ENCODE measurements around the gene COL1A1. TPM values are rescaled to one million over a fixed set of nuclear protein-coding genes. Genes with fewer than 3 reads are reported as not detected.

COL1A1 gene
- total RNA-seq, 4 donors from 2014 or later: 11.3 to 287 (median 31.9) TPM

DNA sequence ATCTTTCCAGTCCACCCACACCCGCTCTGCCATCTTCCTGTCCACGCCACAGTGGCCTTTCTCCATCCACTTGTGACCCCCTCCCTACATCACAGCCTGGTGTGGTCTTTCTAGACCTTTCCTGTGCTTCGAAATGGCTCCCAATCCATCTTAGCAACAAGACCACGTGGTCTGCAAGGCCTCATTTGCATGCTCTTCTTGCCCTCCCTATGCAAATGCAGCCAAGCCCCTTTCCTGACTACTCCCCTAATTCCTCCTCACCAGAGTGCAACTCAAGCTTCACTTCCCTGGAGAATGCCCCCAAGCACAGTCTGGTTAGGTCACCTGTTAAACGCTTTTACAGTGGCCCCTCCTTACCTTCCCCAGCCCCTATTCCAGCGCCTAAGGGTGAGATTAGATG lies 57.1 kb downstream of the COL1A1 start:
- Histone ChIP-seq H3K4me1 (peaks cover 5 to 62% (median 40%) of the 10 kb centered on the region in 4 donors), H3K27me3 (no peaks in the 10 kb centered on the region), H3K36me3 (peaks cover 0 to 59% (median 0%) of the 10 kb centered on the region in 3 donors), H3K27ac (peak overlapping the region in 1 of 4 donors; percentile 99), H3K9me3 (no peaks in the 10 kb centered on the region), H3K4me3 (no peak overlapping the region)
- DNase-seq: no peak
- TF ChIP-seq, protein P1, sequence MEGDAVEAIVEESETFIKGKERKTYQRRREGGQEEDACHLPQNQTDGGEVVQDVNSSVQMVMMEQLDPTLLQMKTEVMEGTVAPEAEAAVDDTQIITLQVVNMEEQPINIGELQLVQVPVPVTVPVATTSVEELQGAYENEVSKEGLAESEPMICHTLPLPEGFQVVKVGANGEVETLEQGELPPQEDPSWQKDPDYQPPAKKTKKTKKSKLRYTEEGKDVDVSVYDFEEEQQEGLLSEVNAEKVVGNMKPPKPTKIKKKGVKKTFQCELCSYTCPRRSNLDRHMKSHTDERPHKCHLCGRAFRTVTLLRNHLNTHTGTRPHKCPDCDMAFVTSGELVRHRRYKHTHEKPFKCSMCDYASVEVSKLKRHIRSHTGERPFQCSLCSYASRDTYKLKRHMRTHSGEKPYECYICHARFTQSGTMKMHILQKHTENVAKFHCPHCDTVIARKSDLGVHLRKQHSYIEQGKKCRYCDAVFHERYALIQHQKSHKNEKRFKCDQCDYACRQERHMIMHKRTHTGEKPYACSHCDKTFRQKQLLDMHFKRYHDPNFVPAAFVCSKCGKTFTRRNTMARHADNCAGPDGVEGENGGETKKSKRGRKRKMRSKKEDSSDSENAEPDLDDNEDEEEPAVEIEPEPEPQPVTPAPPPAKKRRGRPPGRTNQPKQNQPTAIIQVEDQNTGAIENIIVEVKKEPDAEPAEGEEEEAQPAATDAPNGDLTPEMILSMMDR (IDR thresholded peaks at IDR 0.05): no peak
- TF ChIP-seq POLR2A (IDR thresholded peaks at IDR 0.05): no peak

DNA sequence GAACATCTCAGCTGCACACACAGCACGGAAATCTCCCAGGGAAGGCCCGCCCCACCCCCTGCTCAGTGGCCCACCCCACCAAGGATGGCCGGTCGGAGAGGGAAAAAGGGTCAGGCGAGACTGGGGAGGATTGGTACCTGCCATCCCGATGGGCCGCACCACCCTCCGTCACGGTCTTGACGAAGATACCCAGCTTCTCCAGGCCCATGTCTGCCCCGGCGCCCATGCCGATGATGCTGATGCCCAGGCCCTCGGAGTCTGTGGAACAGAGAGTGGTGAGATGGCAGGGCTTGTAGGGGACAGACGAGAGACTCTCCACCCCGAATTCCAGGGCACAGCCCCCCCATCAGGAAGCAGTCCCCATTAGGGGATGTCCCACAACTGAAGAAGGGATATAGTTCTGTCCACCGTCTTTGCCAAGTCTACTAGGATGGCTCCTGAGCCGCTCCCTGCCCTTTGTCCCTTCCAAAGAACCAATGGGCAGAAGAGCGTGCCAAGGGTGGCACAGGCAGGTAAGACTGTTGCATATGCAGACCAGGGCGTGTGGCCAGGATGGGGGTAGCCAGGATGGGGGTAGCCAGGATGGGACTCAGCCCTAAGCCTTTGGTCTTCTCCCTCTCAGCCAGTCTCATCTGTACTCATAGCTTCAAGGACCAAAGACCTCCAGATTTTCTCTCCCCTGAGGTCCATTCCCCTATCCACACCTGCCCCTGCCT lies 57.8 kb downstream of the COL1A1 start:
- no peak for DNase-seq
- peak overlapping the region in 1 of 4 donors; percentile 38 for H3K27ac ChIP-seq
- no peaks in the 10 kb centered on the region for H3K9me3 ChIP-seq
- peaks cover 0 to 67% (median 3%) of the 10 kb centered on the region in 3 donors for H3K36me3 ChIP-seq
- H3K4me3 ChIP-seq: no peak overlapping the region
- TF ChIP-seq, protein P1 (IDR thresholded peaks at IDR 0.05): no peak
- H3K27me3 ChIP-seq: no peaks in the 10 kb centered on the region
- H3K4me1 ChIP-seq: peaks cover 5 to 62% (median 40%) of the 10 kb centered on the region in 4 donors

DNA sequence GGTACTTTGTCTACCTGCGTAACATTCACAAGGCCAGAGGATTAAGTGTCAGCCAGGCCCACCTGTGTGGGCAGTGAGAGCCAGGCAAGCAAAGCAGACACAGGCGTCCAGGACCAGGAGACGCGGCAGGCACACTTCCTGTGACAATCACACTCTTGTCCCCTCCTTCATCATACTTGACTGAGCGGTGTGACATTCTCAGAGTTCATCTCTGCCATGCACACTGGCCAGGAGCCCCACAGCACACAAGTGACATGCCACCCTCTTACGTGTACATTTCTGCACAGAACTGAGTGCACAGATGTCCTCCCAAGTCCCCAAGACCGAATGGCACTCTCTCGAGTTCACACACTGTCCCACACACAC lies 59.7 kb downstream of the COL1A1 start:
- H3K36me3 ChIP-seq: peaks cover 0 to 86% (median 5%) of the 10 kb centered on the region in 3 donors
- DNase-seq: no peak
- TF ChIP-seq, protein P1 (IDR thresholded peaks at IDR 0.05): no peak
- no peak for TF ChIP-seq POLR2A (IDR thresholded peaks at IDR 0.05)
- no peak overlapping the region for H3K4me3 ChIP-seq
- peak overlapping the region in 2 of 4 donors; percentile 25 to 61 for H3K27ac ChIP-seq
- H3K4me1 ChIP-seq: peaks cover 0 to 56% (median 27%) of the 10 kb centered on the region in 4 donors
- H3K9me3 ChIP-seq: no peaks in the 10 kb centered on the region
- H3K27me3 ChIP-seq: no peaks in the 10 kb centered on the region

DNA sequence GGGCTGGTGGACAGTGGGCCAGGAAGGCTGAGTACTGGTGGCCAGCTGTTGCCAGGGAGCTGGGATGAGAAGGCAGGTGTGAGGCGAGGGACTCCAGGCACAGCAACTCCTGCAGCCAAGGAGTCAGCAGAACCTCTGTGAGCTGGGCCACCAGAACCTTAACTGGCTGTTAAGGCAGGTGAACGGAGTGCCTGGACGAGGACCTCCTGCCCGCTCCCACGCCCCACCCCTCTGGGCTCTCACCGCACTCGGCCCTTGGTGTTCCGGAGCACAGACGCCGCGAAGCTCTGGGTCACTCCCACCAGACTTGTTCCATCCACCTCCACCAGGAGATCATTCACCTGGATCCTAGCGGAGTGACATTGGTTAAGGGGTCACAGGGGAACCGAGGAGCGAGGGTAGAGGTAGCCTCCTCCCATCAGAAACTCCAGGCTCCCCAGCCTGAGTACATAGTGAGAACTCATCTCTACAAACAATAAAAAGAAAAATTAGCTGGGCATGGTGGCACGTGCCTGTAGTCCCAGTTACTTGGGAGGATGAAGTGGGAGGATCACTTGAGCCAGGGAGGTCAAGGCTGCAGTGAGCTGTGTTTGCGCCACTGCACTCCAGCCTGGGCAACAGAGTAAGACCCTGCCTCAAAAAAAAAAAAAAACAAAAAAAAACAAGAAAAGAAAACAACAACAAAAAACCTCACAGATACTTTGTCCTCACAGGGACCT lies 60.2 kb downstream of the COL1A1 start:
- DNase-seq: no peak
- TF ChIP-seq POLR2A (IDR thresholded peaks at IDR 0.05): no peak
- TF ChIP-seq, protein P1 (IDR thresholded peaks at IDR 0.05): no peak
- Histone ChIP-seq H3K4me1 (peaks cover 0 to 50% (median 21%) of the 10 kb centered on the region in 4 donors), H3K4me3 (no peak overlapping the region), H3K9me3 (no peaks in the 10 kb centered on the region), H3K27me3 (no peaks in the 10 kb centered on the region), H3K27ac (peak overlapping the region in 2 of 4 donors; percentile 25 to 61), H3K36me3 (peaks cover 0 to 90% (median 5%) of the 10 kb centered on the region in 3 donors)

DNA sequence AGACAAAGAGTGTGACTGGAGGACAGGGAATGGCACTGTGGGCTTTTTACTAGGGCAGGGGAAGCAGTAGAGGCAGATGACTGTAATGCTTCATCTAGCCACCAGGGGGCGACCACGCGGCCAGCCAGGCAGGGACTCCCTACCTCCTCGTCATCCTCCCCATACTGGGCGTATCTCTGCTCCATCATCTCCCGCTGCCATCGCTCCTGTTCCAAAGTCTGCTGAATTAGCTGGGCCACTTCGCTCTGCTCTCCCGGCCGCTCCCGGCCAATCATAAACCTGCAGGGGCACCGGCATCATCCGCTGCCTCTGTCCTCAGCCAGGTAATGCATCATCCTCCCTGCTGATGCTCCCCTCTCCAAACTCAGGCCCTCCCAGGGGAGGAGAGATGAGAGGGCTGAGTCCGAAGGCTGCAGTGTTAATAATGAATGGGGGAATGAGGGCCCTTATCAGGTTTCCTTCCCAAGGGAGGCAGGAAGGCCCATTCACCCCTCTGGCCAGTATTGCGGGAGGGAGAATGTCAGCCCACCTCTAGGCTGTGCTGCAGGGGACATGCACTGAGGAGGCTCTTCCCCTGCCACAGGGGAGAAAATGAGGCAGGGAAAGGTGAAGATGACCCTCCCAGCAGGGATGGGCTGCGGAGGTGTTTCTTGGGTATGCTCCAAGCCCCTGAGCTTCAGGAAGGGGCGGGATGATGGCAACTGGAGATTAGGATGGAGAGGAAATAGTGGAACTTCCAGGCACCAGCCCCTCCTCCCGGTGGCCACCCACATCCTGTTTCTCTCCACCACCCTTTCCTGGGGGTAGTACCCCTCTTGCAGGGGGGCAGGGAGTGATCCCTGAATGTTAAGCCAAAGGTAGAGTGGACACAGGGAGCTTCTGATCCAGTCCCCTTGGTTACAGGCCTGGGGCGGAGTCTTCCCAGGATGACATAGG lies 61.2 kb downstream of the COL1A1 start:
- no peaks in the 10 kb centered on the region for H3K9me3 ChIP-seq
- H3K27ac ChIP-seq: peak overlapping the region in 3 of 4 donors; percentile 6 to 61 (median 10)
- peaks cover 0 to 95% (median 5%) of the 10 kb centered on the region in 3 donors for H3K36me3 ChIP-seq
- H3K4me1 ChIP-seq: peaks cover 0 to 42% (median 14%) of the 10 kb centered on the region in 4 donors
- H3K4me3 ChIP-seq: no peak overlapping the region
- peak; percentile 72 to 91 (median 86) for DNase-seq
- no peaks in the 10 kb centered on the region for H3K27me3 ChIP-seq
- TF ChIP-seq POLR2A (IDR thresholded peaks at IDR 0.05): no peak
- TF ChIP-seq, protein P1 (IDR thresholded peaks at IDR 0.05): peak; percentile 93 to 95 (median 94)
